NCI-H510A treated with DMSO at 0.1 percent for 48 hours (cell line): ENCODE data around the gene NR3C2.

Experiments
- DNase-seq: peaks from one replicate; lab custom pipeline; 2025; lab: John Stamatoyannopoulos, UW

The NR3C2 gene

DNA sequence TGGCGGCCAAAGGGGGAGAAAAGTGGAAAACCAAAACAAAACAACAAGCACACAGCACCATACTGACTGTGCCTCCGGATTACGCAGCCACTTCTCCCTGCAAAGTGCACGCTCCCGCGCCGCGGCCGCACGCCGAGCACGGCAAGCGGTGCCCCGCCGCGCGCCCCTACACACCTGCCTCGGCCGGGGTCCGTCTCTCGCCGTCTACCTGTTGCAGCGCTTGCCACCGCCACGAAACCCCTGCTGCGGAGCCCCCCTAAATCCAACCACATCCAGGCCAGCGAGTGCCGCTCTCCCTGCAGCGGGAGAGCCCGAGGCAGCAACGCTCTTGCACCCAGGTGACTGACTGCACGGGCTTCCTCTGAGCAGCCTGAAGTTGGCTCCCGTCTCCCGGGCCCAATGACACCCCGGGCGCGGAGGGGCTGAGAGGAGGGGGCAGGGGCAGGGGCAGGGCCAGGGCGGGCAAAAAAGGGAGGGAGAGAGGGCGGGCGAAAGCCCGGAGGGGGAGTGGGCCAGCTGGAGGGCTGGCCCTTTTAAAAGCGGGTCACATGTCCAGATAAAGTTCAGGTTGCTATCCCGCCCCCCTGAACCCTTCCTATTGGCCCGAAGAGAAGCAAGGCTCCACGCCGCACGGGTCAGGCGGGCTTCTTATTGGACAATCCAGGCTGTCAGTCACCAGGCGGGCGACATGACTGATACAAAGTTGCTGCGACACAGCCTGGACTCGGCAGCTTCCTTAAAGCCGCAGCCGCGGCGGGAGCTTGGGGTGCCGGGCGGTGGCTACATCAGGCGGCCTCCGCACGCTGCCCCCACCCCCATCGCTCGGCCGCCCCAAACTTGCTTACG is at the start of gene NR3C2:
Gene NR3C2 (minus strand): TSS at position 429 of the 846 bp plus-strand sequence.
- peak; percentile 85 for DNase-seq

GRCh38 chr4:148487181-148487580 is 45.0 kb upstream of the NR3C2 start:
- DNase-seq = no peak

GRCh38 chr4:148481636-148482035 is 39.4 kb upstream of the NR3C2 start:
- DNase-seq = no peak

DNA sequence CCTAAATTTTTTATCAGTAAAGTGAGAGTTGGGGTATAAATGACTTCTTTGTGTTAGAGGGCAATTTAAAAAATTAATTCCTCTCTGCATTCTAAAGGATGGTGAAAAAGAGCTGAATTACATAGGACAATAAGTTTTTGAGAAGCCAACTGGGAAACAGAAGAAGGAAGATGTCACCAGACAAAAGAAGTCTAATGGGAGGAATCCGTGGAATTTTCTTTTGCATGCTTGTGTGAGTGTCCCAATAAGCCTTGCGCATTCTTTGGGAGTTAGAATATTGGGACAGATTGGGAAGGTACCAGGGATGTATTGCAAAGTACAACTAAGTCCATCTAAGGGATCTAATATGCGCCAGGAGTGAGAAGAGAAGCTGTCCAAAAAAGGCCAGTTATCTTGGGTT is 35.1 kb upstream of the NR3C2 start:
- DNase-seq = no peak

DNA sequence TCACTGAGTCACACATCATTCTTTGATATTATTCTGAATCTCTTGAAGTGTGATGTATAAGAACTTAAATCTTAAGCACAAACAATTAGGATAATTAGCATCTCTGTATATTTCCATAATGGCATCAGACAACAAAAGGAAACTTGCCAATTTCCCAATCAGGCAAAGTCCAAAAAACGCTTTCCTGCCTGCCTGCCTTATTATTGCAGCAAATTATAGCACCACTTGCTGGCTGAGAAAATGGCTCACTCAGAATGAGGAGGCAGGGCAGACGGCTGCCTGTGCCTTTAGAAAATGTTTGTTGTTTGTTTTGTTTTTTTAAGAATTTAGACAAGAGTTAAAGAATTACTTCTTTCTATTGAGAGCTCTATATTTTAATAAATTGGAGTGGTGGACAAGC is 27.7 kb upstream of the NR3C2 start:
- no peak for DNase-seq

DNA sequence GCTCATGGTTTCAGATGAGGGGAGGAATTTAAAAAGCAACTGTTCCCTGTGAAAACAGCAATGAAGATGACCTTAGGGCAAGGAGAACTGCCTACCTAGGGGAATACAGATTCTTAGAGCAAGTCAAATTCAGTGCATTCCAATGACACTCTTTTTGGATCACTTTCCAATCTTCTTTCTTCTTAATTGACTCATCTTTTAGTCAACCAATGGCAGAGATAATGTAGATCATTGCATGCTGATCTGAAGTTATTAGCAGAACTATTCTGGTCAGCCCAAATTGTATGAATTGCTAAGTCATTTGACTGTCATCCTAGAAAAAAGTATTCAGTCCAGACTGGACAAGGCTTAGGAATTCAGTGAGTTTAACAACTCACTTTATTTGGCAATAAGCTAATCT is 12.6 kb upstream of the NR3C2 start:
- DNase-seq = no peak

- DNase-seq = no peak
Observed at GRCh38 chr4:148453833-148454232, 11.6 kb upstream of the NR3C2 start.

DNA sequence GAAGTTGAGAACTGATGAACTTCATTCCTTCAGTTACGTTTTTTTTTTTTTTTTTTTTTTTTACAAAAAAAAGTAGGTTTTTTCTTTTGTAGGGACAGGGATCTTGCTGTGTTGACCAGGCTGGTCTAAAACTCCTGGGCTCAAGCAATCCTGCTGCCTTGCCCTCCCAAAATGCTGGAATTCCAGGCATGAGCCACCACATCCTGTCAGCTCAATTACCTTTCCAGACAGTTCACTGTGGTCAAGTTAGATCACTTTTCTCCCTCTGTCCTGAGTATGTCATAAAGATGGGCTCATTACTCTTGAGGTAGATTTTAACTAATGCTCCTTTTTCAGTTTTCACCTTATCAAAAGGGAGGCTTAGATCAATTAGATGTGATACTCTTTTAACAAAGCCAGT is 10.8 kb upstream of the NR3C2 start:
- DNase-seq = no peak

DNA sequence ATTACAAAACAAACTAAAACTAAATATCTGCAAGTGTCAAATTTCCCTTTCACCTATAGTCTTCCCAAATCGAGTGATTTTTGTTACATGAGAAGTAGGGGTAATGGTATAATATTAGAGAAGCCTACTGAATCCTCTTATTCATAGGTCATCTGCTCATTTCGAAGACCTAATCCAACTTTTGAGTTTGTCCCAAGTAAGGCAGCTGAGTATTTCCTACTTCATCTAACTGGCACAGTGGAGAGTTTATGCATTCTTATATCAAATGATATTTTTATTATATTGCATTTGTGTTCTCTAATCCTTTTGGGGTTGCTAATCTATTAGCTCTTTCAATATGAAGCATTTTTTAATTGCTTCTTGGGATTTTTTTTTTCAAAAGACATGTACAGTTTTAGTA is 7.7 kb upstream of the NR3C2 start:
- no peak for DNase-seq

GRCh38 chr4:148448141-148448540 is 5.9 kb upstream of the NR3C2 start:
- no peak for DNase-seq

GRCh38 chr4:148447681-148448080 is 5.5 kb upstream of the NR3C2 start:
- no peak for DNase-seq

- no peak for DNase-seq
Observed at GRCh38 chr4:148445860-148446330, 3.7 kb upstream of the NR3C2 start.

DNA sequence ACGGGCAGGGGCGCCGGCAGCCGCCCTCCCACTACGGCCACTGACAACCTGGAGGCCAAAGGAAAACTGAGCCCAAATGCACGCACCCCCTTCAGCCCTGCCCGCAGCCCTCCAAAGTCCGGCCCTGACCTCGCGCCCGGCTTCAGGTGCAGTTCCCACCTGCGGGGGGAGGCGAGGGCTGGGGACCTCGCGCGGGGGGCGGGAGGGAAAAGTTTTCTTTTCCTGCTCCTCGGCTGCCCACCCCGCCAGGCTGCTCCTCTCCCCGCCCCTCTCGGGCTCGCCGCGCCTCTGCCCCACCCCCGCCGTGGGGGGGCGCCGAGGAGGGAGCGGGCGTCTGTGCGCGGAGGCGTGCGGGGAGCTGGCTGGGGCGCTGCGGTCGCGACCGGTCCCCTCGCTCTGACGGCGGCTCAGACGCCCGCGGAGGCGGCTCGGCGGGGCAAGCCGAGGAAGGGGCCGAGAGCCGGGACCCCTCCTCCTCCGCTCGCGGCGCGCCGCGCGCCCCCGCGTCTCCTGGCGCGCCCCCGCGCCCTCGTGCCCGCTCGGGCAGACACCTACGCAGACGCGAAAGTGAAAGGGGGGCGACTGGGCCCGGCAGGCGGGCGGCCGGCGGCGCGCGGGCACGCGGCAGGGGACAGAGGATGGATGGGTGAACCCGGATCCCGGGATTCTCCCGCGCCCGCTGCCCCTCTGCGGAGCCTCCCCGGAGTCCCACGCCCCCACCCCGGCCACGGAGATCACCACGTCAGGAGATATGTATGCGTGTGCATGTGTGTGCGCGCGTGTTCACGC is 3.1 kb upstream of the NR3C2 start:
- DNase-seq = peak; percentile 2

DNA sequence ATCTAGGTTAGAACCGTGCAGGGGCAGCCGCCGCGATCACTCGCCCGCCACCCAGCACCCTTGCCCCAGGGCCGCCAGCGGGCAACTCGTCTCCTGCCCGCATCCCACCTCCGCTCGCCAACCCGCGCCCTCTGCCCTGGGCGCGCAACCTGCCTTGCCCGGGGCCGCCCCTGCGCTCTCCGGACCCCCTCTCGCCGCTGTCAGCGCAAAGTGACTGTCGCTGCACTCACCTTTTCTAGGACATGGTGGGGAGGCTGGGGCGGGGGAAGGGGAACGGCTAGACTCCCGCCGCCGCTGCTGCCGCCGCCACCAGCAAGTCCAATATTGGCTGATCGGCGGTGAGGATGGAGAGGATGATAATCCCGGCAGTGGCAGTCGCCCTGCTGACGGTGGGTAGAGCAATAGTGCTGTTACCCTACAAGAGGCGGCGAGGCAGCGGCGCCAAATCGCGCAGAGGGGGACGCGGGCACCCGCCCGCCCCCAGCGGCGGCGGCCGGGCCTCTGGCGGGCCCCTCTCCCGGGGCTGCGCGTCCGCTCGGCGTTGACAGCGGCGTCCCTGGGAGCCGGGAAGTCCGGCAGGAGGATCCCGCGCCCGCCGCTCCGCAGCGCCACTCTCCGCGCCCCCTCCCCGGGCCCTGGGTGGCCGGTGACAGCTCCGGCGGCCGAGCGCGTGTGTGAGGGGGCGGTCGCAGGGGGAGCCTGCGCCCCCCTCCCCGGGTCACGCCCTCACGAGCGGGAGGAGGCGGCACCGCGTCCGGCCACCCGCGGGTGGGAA is 2.3 kb upstream of the NR3C2 start:
- DNase-seq = no peak

DNA sequence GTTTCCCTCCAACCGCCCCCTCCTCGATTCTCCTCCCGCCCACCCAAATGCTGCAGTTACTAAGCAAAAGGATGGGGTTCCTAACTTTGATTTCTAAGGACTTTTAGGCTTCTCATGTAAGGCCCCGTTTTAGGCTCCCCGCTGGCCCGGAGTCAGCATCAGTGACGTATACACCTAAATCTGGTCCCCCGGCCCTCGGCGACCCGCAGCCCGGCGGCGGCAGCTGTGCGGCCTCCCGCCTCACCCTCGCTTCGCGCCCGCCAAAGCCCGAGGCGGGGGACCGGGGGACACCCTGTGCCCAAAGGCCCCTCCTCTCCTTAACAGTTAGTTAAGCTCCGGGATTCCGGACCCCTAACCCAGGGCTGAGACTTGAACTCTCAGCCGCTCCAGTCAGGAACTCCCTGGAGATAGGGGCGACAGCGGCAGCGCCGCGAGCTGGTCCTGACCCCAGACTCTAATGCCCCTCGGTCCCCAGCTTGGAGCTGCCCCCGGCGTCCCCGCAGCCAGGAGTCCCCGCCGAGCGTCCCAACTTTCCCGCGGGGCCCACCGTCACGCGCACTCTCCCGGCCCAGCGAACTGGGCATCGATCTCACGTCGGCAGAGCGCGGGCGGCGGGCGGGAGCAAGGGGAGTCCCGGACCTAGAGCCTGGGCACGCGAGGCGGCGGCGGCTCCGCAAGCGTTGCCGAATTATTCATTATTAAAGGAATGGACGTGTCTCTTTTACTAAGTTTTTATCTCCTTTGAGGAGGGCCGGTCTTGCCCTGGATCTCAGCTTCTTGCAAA is 1.5 kb upstream of the NR3C2 start:
- DNase-seq = no peak

DNA sequence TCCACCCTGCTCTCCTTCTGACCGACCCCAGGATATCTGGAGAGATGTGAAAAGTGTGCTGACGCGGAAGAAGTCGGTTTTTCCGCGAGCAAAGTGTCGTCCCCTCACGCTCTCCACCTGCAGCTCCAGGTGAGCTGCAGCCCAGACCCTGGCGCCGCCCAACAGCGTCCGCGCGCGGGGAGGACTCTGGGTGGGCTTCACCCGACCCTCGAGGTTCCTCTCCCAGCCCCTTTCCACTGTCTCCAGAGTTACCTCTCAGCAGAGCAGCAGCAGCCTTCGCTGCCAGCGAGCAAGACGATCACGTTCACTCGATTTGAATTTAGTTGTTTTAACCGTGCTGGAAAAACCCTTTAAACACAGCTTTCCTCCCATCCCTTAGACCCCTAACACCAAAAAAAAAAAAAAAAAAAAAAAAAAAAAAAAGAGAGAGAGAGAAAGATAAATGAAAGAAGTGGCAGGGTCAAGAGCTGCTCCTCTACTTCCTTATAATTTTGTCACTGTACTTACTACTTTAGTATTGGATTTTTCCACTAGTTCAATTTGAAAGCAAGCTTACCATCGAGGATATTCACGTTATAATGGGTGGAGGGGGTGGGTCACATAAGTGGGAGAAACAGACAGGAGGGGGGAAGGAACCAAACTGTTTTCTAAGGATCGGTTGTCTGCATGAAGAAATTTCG is 758 bp upstream of the NR3C2 start:
- peak; percentile 12 for DNase-seq

DNA sequence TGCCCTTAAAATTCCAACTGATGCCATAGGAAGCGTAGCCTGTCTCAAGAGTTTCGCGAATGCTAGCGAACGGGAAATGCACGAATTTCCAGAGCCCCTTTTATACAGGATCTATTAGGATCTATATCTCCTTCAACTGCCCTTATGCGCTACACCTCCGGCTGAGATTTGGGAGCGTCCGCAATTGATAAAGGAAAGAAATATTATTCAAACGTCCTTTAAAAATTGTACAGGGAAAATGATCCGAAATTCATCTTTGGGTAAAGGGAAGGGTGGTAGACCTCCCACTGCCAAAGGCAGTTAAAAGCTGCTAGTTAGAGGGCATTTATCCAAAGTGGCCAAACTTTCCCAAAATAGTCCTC is 609 bp downstream of the NR3C2 start:
- DNase-seq = no peak

- DNase-seq = no peak
Observed at GRCh38 chr4:148438047-148438446, 4.2 kb downstream of the NR3C2 start.

GRCh38 chr4:148437439-148437838 is 4.8 kb downstream of the NR3C2 start:
- DNase-seq = no peak

DNA sequence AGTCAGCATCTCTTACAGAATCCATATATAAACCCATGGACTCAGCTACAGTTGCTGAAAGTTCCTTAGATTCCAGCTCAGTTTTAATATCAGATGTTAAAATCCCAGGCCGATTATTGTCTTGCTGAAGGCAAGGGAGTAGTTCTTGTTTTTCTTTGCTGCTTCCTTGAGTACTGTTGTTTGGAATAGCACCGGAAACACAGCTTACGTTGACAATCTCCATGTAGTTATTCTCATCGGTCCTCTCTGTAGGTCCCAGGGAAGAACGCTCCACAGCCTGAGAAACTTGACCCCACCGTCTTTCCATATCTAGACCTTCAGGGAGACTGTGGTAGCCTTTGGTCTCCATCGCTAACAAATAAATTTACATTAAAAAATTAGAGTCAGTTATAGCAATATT is 5.7 kb downstream of the NR3C2 start:
- DNase-seq = no peak
